HG02981 (cell line): ENCODE measurements around the gene OR10D3.
"Not testable (repeated sequence)": the region's sequence is repeated elsewhere in the genome, so short reads cannot be mapped to it uniquely, and the experiment has no call there.

ENCODE experiments used
- ATAC-seq: cut with Tn5 transposase; IDR thresholded peaks from one replicate; pipeline ENCODE4 v1.9.1; 2021; ENCODE audit warnings: mild to moderate bottlenecking, moderate library complexity; ENCODE audit not compliant: unreplicated experiment

The OR10D3 gene

DNA sequence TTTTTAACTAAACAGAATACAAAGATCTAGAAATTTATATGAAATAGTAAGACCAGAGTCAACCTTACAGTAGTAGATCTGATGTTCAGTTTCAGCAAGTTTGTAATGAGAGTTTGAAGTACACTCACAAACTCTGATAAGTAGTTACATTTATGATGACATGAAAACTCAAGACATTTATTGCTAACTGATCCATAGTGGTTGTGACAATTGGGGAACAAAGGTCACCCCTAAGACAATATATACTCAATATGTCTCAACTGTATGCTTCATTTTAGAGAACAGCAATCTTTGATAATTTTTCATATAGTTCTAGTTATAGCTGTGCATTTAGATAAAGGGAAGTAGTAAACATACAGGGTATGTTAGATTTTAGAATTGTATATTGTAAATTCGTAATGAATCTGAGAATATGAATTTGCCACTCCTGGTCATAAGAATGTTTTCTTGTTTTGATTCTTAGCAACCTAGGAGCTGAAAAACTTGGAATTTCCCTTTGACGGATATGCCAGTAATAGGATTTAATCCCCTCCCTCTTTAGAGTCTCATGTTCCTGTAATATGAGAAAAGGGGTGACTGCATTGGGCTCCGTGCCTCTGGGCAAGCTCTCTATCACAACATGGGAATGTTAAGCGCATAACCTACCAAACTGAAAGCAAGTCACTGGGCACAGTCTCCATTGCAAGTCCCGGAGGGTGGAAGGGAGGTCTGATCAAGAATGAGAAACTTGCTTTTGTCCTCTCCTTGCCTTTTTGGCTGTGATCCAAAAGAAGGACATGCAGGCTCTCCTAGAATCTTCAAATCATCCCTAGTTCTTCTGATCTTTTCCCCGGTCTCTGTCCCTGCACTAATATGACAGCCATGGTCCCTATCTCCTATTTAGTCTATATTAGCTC lies 11.4 kb downstream of the OR10D3 start:
- ATAC-seq, result no peak

DNA sequence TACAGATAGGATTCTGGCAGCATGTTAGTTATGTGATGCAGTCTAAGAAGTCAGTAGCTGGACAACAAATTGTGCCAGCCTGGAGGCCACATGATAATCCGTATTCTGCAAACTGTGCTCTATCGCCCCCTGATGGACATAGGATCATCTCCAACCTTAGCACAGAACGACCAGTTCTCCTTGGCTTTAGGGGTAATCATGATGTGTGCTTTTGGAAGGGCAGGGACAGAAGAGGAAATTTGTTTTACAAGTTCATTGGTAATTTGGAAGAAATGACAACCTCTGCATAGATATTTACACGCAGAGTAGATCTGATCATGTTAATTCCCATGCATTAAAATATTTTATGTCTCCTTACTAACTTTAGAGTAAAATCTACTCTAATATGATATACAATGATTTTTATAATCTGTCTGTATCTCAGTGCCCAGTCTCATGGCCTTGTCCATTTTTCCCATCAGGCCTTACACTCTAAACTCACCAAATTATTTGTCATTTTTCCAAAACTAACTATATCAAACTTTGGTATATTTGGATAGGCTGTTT lies 12.1 kb downstream of the OR10D3 start:
- ATAC-seq, result peak; percentile 74

DNA sequence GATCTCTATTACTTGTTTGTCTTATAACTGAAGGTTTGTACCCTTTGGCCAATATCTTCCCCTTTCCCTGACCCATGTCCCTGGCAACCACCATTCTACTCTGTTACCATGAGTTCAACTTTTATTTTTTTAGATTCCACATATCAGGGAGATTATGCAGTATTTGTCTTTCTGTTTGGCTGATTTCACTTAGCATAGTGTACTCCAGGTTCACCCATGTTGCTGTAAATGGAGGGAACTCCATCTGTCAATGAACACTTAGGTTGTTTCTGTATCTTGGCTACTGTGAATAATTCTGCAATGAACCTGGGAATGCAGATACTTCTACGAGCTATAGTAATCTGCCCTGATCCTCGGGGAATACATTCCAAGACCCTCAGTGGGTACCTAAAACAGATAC lies 14.9 kb downstream of the OR10D3 start:
- ATAC-seq, result no peak

DNA sequence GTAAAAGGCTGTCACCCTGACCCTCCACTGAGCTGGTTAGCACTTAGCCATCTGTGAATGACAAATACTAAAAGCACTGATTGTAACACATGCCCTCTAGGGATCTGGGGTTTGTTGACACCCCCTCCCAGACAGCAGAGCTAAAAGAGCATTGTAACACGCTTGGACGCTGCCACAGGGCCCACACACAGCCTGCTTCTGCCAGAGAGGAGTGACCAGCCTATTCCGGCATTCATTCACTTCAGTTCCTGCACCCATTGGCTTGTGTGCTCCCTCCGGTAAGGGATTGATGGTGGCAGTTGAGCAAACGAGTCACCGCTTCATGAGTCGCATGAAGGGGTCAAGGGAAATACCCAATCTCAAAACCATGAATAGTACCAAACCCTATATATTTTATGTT lies 15.8 kb downstream of the OR10D3 start:
- no peak for ATAC-seq

DNA sequence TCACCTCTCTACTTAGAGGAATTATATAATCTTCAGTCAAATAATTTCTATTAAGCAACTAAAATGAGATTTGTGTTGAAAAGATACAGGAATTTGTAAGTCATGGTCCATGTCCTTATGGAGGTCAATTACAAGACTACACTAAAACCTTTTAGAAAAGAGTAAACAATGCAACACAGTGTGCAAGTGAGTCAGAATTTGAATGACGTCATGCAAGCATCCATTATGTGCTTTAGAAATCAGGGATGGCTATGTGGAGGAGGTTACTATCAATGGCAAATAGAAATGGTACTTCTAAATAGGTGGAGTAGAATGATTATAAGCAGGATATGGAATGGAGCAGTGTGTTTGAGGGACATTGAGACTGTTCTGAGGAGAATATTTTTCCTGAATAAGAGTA lies 16.6 kb downstream of the OR10D3 start:
- no peak for ATAC-seq

DNA sequence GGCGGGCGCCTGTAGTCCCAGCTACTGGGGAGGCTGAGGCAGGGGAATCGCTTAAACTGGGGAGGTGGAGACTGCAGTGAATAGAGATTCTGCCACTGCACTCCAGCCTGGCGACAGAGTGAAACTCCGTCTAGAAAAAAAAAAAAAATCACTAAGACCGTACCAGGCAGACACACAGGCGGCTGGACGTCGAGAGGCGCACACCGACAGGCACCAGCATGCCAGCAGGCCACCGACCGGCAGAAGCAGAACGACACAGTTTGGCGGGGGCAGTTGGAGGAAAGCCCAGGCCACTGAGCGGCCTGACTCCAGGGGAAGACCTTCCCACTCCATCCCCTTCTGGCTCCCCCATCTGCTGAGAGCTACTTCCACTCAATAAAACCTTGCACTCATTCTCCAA lies 17.5 kb downstream of the OR10D3 start:
- ATAC-seq, result no peak

DNA sequence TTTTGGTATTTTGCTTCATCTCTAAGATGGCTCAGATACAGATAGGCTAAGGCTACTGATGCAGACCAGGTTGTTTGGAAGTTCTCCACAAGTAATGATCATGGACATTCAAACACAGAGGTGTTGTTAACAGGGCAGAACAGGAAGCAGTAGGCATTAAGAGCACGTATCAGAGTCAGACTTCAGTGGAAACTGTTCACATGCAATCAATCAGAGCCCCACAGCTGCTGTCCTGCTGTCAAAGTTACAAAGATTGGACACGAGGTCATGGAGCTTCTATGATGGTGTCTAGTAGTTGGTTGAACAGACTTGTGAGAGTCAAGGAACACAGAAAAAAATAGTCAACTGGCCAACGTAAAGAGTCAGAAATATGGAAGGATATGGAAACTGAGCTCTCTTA lies 19.8 kb downstream of the OR10D3 start:
- ATAC-seq, result no peak

DNA sequence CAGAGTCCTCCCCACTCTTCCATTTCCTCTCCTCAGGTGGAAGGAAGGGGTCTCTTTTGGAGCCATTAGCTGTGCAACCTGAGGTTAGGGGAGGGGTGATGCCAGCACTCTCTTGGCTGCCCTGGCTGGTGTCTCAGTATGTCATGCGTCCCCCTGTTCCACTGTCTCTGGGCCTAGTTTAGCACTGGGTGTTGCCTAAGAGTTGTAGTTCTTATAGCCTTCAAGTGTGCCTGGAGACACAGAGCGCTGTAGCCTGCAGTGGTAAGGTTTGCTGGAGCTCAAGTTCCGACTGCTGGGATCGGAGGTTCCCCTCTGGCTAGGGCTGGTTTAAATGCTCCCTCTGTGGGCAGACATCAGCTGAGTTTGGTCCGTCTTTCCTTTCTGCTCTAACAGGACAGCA lies 20.9 kb downstream of the OR10D3 start:
- no peak for ATAC-seq

DNA sequence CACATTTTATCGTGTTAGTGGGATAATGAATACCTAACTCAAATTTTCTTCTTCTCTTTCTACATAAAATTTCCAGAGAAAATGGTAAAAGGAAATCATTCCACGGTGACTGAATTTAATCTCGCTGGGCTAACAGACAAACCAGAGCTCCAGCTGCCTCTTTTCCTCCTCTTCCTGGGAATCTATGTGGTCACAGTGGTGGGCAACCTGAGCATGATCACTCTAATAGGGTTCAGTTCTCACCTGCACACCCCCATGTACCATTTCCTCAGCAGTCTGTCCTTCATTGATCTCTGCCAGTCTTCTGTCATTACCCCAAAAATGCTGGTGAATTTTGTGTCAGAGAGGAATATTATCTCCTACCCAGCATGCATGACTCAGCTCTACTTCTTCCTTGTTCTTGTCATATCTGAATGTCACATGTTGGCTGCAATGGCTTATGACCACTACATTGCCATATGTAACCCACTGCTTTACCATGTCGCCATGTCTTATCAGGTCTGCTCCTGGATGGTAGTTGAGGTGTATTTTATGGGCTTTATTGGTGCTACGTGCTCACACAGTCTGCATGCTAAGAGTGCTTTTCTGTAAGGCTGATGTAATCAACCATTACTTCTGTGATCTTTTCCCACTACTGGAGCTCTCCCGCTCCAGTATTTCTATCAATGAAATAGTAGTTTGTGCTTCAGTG lies 24.1 kb downstream of the OR10D3 start:
- ATAC-seq, result no peak

DNA sequence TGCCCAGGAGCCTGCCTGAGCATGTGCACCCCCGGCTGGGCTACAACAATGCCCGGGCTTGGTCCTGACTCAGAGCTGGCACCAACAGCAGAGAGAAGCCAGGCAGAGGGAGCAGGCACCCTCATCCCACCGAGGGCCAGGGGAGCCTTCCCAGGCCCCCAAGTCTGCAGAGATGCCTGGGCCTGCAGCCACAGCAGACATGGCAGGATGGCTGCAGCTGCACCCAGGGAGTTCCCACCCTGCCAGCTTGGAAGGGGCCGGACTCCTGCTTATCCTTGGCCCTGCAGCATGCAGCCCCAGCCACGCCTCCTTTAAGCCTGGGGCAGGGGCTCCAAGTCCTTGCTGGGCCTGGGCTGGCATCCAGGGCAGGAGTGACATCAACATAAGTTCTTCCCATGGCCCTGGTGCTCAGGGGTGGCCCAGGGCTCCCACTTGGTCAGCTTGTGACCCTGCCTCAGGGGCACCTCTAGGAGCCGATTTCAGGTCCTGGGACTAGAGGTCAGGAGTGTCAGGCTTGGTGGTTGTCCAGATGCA lies 26.7 kb downstream of the OR10D3 start:
- no peak for ATAC-seq

DNA sequence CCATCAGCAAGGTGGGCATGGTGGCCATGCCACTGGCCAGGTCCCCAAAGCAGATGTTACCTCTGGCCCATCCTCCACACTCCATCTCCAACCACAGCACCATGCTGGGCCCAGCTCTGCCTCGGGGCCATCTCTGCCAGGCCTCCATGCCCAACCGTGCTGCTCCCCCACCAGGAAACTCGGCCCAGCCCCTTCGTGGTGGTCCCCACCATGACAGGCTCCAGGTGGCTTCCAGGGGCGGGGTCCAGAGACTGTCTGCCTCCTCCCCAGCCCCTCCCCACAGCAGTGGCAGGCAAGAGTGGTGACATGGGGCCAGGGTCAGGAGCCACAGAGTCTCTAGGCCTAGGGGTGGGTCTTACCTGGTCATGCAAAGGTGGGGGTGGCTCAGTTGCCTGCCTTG lies 27.3 kb downstream of the OR10D3 start:
- ATAC-seq, result no peak

DNA sequence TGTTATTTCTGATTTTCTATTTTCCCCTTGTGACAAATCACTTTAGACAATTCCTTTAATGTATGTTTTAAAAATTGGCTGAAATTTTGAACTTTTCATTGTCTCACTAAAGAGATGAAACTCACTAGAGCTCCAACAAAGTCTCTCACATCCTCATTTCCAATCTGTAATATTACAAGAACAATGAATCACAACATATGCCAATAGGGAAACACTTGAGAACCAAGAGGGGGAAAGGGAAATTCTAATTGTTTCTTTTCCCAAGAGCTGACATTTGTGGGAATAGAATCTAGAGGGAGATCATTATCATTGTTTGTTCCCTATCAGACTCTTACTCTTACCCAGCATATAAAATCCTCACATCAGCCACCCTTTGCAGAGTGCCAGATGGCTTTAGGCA lies 28.2 kb downstream of the OR10D3 start:
- ATAC-seq, result no peak

DNA sequence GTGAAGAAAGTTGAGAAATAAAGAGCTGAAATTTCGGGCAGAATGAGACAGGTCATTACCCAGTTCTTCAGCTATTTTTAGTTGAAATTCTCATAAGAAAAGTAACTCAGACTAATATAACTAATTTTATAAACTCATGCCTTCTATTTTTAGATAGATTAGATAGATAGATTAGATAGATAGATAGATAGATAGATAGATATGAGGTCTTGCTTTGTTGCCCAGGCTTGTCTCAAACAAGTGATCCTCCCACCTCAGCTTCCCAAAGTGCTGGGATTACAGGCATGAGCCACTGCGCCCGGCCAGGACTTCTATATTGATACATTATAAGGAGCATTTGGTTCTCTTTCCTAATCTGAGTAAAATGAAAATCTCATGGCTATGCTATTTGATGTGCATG lies 30.9 kb downstream of the OR10D3 start:
- no peak for ATAC-seq

DNA sequence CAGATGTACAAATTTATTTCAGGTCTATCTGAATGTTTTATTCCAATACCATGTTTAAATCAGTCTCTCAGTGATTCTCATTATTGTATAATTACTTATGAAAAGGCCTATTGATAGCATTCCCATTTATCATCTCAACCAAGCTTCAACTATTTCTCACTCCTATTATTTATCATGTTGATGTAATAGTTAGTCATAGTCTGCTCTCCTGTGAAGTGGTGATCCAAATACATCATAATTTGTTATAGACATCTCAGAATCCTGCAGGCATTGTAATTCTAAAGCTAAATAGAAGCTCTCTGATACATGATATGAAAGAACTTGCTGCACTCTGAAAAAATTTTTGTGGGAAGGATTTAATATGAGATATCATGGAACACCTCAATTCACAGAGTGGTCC lies 36.0 kb downstream of the OR10D3 start:
- no peak for ATAC-seq

DNA sequence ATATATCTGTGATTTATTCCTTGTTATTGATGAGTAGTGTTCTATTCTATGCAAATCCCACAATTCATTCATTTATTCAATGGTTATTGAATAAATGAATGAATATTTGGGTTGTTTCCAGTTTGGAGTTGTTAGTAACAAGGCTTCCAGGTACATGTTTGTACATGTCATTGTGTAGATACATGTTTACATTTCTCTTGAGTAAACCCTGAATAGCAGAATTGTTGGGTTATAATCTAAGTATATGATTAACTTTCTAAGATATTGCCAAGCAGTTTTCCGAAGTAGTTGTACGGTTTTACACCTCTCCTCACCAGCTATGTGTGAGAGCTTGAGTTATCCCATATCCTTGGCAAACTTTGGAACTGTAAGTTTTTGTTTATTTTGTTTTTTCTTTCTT lies 39.3 kb downstream of the OR10D3 start:
- ATAC-seq, result no peak

DNA sequence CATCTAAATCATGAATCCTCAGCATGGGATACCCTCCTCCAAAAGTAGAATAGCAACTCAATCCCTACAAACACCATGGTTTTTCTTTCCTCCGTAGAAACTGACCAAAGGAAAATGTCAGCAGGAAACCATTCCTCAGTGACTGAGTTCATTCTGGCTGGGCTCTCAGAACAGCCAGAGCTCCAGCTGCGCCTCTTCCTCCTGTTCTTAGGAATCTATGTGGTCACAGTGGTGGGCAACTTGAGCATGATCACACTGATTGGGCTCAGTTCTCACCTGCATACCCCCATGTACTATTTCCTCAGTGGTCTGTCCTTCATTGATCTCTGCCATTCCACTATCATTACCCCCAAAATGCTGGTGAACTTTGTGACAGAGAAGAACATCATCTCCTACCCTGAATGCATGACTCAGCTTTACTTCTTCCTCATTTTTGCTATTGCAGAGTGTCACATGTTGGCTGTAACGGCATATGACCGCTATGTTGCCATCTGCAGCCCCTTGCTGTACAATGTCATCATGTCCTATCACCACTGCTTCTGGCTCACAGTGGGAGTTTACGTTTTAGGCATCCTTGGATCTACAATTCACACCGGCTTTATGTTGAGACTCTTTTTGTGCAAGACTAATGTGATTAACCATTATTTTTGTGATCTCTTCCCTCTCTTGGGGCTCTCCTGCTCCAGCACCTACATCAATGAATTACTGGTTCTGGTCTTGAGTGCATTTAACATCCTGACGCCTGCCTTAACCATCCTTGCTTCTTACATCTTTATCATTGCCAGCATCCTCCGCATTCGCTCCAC lies 41.7 kb downstream of the OR10D3 start:
- ATAC-seq, result not testable (repeated sequence)

DNA sequence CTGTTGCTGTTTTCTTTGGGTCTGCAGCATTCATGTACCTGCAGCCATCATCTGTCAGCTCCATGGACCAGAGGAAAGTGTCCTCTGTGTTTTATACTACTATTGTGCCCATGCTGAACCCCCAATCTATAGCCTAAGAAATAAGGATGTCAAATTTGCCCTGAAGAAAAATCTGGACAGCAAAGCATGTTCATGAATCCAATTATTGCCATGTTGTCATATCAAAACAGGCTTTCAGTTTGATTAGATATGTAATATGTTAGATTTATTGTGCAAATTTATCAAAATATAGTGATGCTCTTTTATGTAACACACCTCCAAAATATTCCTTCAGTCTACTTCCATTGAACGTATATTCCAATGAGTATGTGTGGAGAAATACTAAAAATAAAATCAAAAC lies 42.3 kb downstream of the OR10D3 start:
- no peak for ATAC-seq

DNA sequence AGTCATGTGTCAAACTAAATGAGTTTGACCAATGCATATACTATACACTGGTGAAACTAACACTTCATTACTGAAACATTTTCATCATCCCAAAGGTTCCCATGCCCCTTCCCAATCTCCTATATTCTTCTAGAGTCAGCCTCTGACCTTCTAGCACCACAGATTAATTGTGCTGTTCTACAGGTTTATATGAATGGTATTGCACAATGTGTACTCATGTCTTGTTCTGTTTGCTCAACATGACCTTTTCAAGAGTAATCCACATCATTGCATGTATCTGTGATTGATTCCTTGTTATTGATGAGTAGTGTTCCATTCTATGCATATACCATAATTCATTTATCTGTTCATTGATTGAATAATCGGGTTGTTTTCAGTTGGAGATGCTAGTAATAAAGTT lies 50.2 kb downstream of the OR10D3 start:
- no peak for ATAC-seq
